Skeletal muscle satellite cell (primary cell): ENCODE data around the gene FHIT.

ENCODE experiments used
- H3K27me3 ChIP-seq: 2 replicates; pipeline ENCODE4 v1.7.0; 2013; ENCODE audit warnings: low read length; ENCODE audit not compliant: control insufficient read depth, insufficient read depth
- H3K36me3 ChIP-seq: 2 replicates; pipeline ENCODE4 v1.7.0; 2013; ENCODE audit warnings: mild to moderate bottlenecking, control low read depth, low read length; ENCODE audit not compliant: insufficient read depth
- H3K4me1 ChIP-seq: 2 replicates; pipeline ENCODE4 v1.7.0; 2013; ENCODE audit warnings: low read length; ENCODE audit not compliant: control insufficient read depth, insufficient read depth
- H3K4me2 ChIP-seq: 2 replicates; pipeline ENCODE4 v1.7.0; 2013; ENCODE audit warnings: mild to moderate bottlenecking, low read length
- H3K4me3 ChIP-seq: 2 replicates; pipeline ENCODE4 v1.7.0; 2013; ENCODE audit warnings: low read length
- H3K9ac ChIP-seq: 2 replicates; pipeline ENCODE4 v1.7.0; 2013; ENCODE audit warnings: mild to moderate bottlenecking, low read depth, low read length, moderate library complexity
- H3K9me3 ChIP-seq: replicated peaks from 2 replicates; pipeline ENCODE4 v1.7.0; 2013; ENCODE audit warnings: mild to moderate bottlenecking, control low read depth, low read length

The FHIT gene

GRCh38 chr3:60114191-60114590 lies 1137.1 kb downstream of the FHIT start:
- no peaks in the 10 kb centered on the region for H3K4me1 ChIP-seq
- H3K9ac ChIP-seq = no peak overlapping the region
- no peaks in the 10 kb centered on the region for H3K27me3 ChIP-seq
- no peaks in the 10 kb centered on the region for H3K36me3 ChIP-seq
- H3K4me3 ChIP-seq = no peak overlapping the region
- H3K9me3 ChIP-seq = no peaks in the 10 kb centered on the region
- no peak overlapping the region for H3K4me2 ChIP-seq

- no peak overlapping the region for H3K4me3 ChIP-seq
- no peaks in the 10 kb centered on the region for H3K36me3 ChIP-seq
- no peaks in the 10 kb centered on the region for H3K4me1 ChIP-seq
- H3K27me3 ChIP-seq = no peaks in the 10 kb centered on the region
- no peaks in the 10 kb centered on the region for H3K9me3 ChIP-seq
- no peak overlapping the region for H3K4me2 ChIP-seq
- H3K9ac ChIP-seq = no peak overlapping the region
Observed at GRCh38 chr3:60107275-60107674, 1144.0 kb downstream of the FHIT start.

- Histone ChIP-seq H3K27me3 (no peaks in the 10 kb centered on the region), H3K4me2 (no peak overlapping the region), H3K9me3 (no peaks in the 10 kb centered on the region), H3K36me3 (no peaks in the 10 kb centered on the region), H3K9ac (no peak overlapping the region), H3K4me3 (no peak overlapping the region), H3K4me1 (no peaks in the 10 kb centered on the region)
Observed at GRCh38 chr3:60102154-60102553, 1149.1 kb downstream of the FHIT start.

- no peaks in the 10 kb centered on the region for H3K4me1 ChIP-seq
- no peak overlapping the region for H3K4me2 ChIP-seq
- no peak overlapping the region for H3K4me3 ChIP-seq
- no peaks in the 10 kb centered on the region for H3K9me3 ChIP-seq
- H3K9ac ChIP-seq = no peak overlapping the region
- H3K27me3 ChIP-seq = no peaks in the 10 kb centered on the region
- H3K36me3 ChIP-seq = no peaks in the 10 kb centered on the region
Observed at GRCh38 chr3:60101621-60102020, 1149.6 kb downstream of the FHIT start.

- Histone ChIP-seq H3K4me1 (no peaks in the 10 kb centered on the region), H3K4me3 (no peak overlapping the region), H3K4me2 (no peak overlapping the region), H3K36me3 (no peaks in the 10 kb centered on the region), H3K9me3 (no peaks in the 10 kb centered on the region), H3K27me3 (no peaks in the 10 kb centered on the region), H3K9ac (no peak overlapping the region)
Observed at GRCh38 chr3:60096403-60096802, 1154.8 kb downstream of the FHIT start.

GRCh38 chr3:60095930-60096329 lies 1155.3 kb downstream of the FHIT start:
- Histone ChIP-seq H3K4me3 (no peak overlapping the region), H3K4me2 (no peak overlapping the region), H3K9ac (no peak overlapping the region), H3K9me3 (no peaks in the 10 kb centered on the region), H3K4me1 (no peaks in the 10 kb centered on the region), H3K27me3 (no peaks in the 10 kb centered on the region), H3K36me3 (no peaks in the 10 kb centered on the region)

GRCh38 chr3:60095516-60095915 lies 1155.7 kb downstream of the FHIT start:
- no peaks in the 10 kb centered on the region for H3K4me1 ChIP-seq
- H3K9me3 ChIP-seq = no peaks in the 10 kb centered on the region
- no peaks in the 10 kb centered on the region for H3K27me3 ChIP-seq
- H3K4me3 ChIP-seq = no peak overlapping the region
- no peak overlapping the region for H3K4me2 ChIP-seq
- H3K36me3 ChIP-seq = no peaks in the 10 kb centered on the region
- no peak overlapping the region for H3K9ac ChIP-seq

- Histone ChIP-seq H3K9me3 (no peaks in the 10 kb centered on the region), H3K36me3 (no peaks in the 10 kb centered on the region), H3K4me1 (no peaks in the 10 kb centered on the region), H3K4me3 (no peak overlapping the region), H3K9ac (no peak overlapping the region), H3K4me2 (no peak overlapping the region), H3K27me3 (no peaks in the 10 kb centered on the region)
Observed at GRCh38 chr3:60094392-60094947, 1156.8 kb downstream of the FHIT start.

GRCh38 chr3:60090548-60090947 lies 1160.7 kb downstream of the FHIT start:
- no peak overlapping the region for H3K9ac ChIP-seq
- H3K4me3 ChIP-seq = no peak overlapping the region
- H3K4me2 ChIP-seq = no peak overlapping the region
- H3K27me3 ChIP-seq = no peaks in the 10 kb centered on the region
- no peaks in the 10 kb centered on the region for H3K36me3 ChIP-seq
- H3K4me1 ChIP-seq = peaks cover 3% of the 10 kb centered on the region
- no peaks in the 10 kb centered on the region for H3K9me3 ChIP-seq

- H3K27me3 ChIP-seq = no peaks in the 10 kb centered on the region
- no peaks in the 10 kb centered on the region for H3K9me3 ChIP-seq
- no peak overlapping the region for H3K4me2 ChIP-seq
- no peaks in the 10 kb centered on the region for H3K36me3 ChIP-seq
- H3K9ac ChIP-seq = no peak overlapping the region
- no peak overlapping the region for H3K4me3 ChIP-seq
- peaks cover 3% of the 10 kb centered on the region for H3K4me1 ChIP-seq
Observed at GRCh38 chr3:60086811-60087210, 1164.4 kb downstream of the FHIT start.

GRCh38 chr3:60085649-60086048 lies 1165.6 kb downstream of the FHIT start:
- Histone ChIP-seq H3K9me3 (no peaks in the 10 kb centered on the region), H3K27me3 (no peaks in the 10 kb centered on the region), H3K4me3 (no peak overlapping the region), H3K4me2 (no peak overlapping the region), H3K36me3 (no peaks in the 10 kb centered on the region), H3K4me1 (peaks cover 3% of the 10 kb centered on the region), H3K9ac (no peak overlapping the region)

GRCh38 chr3:60081381-60082095 lies 1169.7 kb downstream of the FHIT start:
- Histone ChIP-seq H3K9me3 (no peaks in the 10 kb centered on the region), H3K27me3 (no peaks in the 10 kb centered on the region), H3K4me2 (no peak overlapping the region), H3K4me3 (no peak overlapping the region), H3K9ac (no peak overlapping the region), H3K4me1 (peaks cover under 1% of the 10 kb centered on the region), H3K36me3 (no peaks in the 10 kb centered on the region)
